Measurements from ENCODE around the gene C2CD2.

DNA sequence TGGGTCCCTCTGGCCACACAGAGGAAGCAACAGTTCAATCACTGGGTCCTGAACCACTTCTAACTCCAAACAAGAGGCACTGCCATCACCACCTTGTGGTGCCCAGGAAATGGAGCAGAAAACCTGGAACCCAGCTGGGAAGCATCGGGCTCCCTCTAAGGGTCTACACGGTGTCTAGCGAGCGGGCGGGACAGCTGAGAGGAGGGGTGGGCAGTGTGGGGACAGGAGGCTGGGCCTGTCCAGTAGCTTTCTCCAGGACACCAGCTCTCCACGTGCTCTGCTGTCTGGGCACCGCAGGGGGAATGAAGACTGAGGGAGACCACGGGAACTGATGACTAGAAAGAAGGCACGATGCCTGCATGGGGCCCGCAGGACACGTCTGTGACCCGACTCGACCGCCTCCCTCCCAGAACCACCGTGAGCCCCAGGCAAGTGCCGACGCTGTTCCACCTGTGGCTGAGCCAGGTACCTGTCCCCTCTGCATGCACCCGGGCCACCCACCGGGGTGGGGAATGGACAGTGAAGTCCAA, 69.3 kb downstream of the C2CD2 start:
- TF ChIP-seq, protein P1, sequence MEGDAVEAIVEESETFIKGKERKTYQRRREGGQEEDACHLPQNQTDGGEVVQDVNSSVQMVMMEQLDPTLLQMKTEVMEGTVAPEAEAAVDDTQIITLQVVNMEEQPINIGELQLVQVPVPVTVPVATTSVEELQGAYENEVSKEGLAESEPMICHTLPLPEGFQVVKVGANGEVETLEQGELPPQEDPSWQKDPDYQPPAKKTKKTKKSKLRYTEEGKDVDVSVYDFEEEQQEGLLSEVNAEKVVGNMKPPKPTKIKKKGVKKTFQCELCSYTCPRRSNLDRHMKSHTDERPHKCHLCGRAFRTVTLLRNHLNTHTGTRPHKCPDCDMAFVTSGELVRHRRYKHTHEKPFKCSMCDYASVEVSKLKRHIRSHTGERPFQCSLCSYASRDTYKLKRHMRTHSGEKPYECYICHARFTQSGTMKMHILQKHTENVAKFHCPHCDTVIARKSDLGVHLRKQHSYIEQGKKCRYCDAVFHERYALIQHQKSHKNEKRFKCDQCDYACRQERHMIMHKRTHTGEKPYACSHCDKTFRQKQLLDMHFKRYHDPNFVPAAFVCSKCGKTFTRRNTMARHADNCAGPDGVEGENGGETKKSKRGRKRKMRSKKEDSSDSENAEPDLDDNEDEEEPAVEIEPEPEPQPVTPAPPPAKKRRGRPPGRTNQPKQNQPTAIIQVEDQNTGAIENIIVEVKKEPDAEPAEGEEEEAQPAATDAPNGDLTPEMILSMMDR (IDR thresholded peaks at IDR 0.05) = no peak
- TF ChIP-seq POLR2A (IDR thresholded peaks at IDR 0.05) = no peak
- TF ChIP-seq EP300 (IDR thresholded peaks at IDR 0.05) = no peak

Data from tibial nerve (tissue), 4 donors.